Vagina (tissue), 2 donors: ENCODE measurements around the gene THSD7A.

Source experiments
- POLR2AphosphoS5 ChIP-seq, 2 donors: sonication (generic); formaldehyde crosslinking; IDR thresholded peaks; one replicate each; pipeline ENCODE4 v1.9.0; 2017; ENCODE audit warnings: antibody characterized with exemption in 2 of 2, mild to moderate bottlenecking in 2 of 2, low read depth in 1 of 2; ENCODE audit not compliant: insufficient read depth in 1 of 2
- TF ChIP-seq, protein P1 (sequence below), 3 experiments: fragments of 450-650 bp in 2 of 3; fragments of 200-600 bp in 1 of 3; sonication (generic) in 1 of 3; IDR thresholded peaks; one replicate each; pipeline ENCODE4 v1.5.1; 2017 to 2019; ENCODE audit warnings: antibody characterized with exemption in 3 of 3, mild to moderate bottlenecking in 2 of 3, moderate library complexity in 2 of 3

DNA sequence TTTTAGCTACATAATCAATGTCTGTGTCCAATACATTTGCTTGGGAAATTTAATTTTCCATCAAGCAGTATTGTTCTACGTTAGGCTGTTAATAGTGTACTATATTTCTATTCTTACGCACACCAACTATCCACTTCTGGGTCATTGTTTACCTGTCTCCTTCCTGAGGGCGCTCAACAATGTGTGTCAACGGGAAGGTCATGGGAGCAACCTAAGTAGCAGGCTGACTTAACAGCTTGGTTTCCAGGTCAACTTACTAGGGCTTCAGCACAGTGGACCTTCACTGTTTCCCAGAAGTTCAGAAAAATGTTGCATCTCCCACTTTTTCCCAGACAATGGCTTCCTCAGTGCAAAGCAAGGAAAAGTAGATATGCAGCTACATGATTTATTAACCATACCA lies 13.7 kb downstream of the THSD7A start:
- no peak for TF ChIP-seq POLR2AphosphoS5 (IDR thresholded peaks at IDR 0.05; ENCODE audit: insufficient read depth in 1 of 2, low read depth in 1 of 2)
- TF ChIP-seq, protein P1, sequence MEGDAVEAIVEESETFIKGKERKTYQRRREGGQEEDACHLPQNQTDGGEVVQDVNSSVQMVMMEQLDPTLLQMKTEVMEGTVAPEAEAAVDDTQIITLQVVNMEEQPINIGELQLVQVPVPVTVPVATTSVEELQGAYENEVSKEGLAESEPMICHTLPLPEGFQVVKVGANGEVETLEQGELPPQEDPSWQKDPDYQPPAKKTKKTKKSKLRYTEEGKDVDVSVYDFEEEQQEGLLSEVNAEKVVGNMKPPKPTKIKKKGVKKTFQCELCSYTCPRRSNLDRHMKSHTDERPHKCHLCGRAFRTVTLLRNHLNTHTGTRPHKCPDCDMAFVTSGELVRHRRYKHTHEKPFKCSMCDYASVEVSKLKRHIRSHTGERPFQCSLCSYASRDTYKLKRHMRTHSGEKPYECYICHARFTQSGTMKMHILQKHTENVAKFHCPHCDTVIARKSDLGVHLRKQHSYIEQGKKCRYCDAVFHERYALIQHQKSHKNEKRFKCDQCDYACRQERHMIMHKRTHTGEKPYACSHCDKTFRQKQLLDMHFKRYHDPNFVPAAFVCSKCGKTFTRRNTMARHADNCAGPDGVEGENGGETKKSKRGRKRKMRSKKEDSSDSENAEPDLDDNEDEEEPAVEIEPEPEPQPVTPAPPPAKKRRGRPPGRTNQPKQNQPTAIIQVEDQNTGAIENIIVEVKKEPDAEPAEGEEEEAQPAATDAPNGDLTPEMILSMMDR (IDR thresholded peaks at IDR 0.05): no peak
